GM15510 (cell line): ENCODE data around the gene MROH8.

ENCODE experiments used
- POLR2A ChIP-seq: IDR thresholded peaks from 3 replicates; pipeline ENCODE4 v1.6.1; 2011; ENCODE audit warnings: borderline replicate concordance; ENCODE audit not compliant: insufficient read length; ENCODE audit errors: extremely low read depth

Gene MROH8

GRCh38 chr20:37142708-37143107, 36.6 kb downstream of the MROH8 start:
- no peak for TF ChIP-seq POLR2A

GRCh38 chr20:37137547-37137946, 41.8 kb downstream of the MROH8 start:
- TF ChIP-seq POLR2A: no peak

- TF ChIP-seq POLR2A: no peak
Observed at GRCh38 chr20:37133952-37134351, 45.4 kb downstream of the MROH8 start.

DNA sequence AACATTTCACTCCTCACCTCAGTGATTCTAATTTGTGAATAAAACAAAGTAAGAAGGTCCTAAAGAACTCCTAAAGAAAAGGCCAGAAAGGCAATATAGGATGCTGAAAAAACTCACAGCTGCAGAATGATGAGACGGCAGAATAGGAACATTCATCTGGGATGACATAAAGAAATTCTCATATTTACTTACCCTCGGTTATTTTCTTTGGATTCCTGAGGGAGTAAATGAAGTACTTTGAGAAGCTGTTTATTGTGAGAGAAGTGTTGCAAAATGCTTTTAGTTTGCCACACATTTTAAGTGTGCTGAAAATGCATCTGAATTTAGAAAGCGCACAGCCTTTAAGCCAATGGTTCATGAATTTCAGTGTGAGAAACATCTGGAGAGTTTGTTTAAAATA, 47.9 kb downstream of the MROH8 start:
- no peak for TF ChIP-seq POLR2A

DNA sequence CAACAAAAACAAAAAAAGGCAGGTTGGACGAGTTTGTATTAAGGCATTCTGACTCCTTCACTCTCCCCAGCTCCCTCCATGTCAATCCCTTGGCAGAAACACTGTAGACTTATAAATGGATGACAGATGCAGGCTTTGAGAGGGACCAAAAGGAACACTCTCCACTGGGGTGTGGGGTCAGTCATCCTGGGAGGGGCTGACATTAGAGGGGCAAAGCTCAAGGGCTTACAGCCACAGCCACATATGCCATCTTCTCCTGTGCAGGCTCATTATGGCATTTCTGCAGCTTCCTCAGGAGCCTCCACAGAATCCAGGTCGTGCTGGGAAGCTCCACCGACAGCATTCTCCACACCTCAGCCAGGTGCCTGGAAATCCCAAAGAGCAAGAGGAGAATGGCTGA, 50.5 kb downstream of the MROH8 start:
- TF ChIP-seq POLR2A: no peak

GRCh38 chr20:37123441-37123840, 55.9 kb downstream of the MROH8 start:
- no peak for TF ChIP-seq POLR2A

- TF ChIP-seq POLR2A: no peak
Observed at GRCh38 chr20:37120497-37120896, 58.9 kb downstream of the MROH8 start.

GRCh38 chr20:37119356-37120036, 59.9 kb downstream of the MROH8 start:
- no peak for TF ChIP-seq POLR2A

DNA sequence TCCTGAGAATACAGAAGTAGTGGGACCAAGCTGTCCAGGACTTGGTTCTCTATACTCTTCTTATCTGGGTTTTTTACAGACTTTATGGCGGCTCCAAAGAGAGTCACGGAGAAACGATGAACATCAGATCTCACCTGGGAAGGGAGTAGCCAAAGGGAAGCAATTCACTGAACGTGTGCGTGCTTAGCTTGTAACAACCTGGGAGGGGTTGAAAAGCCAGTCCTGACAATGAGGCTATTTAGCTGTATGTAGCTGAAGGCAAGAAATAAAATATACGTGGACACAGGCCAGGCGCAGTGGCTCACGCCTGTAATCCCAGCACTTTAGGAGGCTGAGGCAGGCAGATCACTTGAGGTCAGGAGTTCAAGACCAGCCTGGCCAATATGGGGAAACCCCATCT, 65.3 kb downstream of the MROH8 start:
- TF ChIP-seq POLR2A: no peak

GRCh38 chr20:37111926-37112455, 67.4 kb downstream of the MROH8 start:
- TF ChIP-seq POLR2A: no peak

- no peak for TF ChIP-seq POLR2A
Observed at GRCh38 chr20:37108676-37109075, 70.7 kb downstream of the MROH8 start.

DNA sequence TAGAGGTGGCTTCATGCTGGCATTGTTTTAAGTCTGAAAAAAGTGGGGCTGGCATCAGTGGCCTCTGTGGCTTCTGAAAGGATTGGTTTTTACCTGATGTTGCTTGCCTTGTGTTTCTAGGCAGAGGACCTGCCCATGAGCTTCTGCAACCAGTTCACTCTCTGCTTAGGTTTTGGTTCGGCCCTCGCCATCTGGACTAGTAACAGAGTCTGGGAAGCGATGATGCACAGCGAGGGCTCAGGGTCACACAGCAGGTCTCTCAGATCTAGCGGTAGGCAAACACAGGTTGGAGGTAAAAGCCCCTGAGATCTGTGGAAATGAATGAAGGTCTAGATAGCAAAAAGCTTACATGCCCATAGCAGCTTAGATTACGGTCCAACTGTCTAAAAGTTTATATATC, 76.8 kb downstream of the MROH8 start:
- no peak for TF ChIP-seq POLR2A

DNA sequence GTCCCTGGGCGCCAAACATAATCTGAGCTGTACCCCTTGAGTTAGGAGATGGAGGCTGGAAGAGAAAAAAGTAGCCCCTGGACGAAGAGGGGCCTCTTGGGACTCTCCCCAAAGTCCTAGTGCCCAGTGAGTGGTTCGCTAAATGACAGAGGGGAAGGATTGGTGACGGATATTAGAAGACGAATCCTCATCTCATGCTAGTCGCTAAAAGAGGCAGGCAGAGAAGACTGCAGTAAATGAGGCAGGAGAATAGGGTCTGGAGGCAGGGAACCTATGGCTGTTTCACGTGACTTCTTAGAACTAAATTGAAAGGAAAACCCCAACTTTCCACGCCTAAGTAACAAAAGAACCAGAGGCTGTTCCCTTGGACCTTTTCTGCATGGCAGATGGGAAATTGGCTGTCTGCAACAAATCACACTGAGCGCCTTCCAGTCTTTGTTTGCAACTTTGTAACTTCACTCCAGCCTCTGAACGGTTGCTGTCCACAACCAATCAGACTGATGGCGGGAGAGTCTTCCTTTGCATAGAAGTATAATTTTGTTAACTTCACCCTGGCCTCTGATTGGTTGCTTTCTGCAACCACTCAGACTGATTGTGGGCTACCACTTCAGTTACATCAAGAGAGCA, 82.8 kb downstream of the MROH8 start:
- TF ChIP-seq POLR2A: no peak

DNA sequence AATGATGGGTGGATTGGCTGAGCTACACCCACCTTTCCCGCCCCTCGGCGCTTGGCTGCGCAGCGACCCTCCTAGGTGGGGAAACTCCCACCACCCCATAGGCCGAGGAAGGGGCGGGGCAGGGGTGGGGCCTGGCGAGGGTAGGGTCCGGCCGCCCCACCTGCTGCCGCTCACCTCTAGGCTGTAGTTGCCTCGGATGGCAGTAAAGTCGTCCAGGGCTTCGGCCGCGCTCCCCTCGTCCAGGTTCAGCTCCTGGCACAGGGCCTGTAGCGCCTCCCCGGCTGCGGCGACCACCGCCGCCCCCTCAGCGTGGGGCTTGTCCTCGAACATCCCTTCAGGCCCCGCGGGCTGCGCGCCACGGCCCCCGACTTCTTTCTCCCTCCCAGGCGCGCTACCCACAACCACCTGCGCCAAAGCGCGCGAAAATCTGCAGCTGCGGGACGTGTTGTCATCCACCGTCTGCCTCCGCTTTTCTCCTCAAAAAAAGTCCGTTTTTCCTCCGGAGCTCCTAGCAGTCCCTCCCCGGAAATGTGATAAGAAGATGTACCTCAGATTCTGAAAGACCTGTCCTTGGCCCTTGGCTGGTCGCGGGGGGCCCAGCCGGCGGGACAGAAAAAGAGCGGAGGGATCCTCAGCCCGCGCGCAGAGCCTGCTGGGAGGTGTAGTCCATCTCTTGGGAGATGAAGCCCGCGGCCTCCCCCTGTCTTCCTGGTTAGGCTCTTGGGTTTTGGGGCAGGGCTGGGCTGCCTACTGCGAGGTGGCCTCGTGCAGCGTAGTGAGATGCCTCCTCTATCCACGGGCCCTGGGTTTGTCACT, 83.5 kb downstream of the MROH8 start, which contains the start of gene RBL1:
RBL1 (minus strand) TSS at position 399 of the 816 bp plus-strand sequence; CDS start at position 330, 69 bp downstream.
- peak; percentile 89 for TF ChIP-seq POLR2A

DNA sequence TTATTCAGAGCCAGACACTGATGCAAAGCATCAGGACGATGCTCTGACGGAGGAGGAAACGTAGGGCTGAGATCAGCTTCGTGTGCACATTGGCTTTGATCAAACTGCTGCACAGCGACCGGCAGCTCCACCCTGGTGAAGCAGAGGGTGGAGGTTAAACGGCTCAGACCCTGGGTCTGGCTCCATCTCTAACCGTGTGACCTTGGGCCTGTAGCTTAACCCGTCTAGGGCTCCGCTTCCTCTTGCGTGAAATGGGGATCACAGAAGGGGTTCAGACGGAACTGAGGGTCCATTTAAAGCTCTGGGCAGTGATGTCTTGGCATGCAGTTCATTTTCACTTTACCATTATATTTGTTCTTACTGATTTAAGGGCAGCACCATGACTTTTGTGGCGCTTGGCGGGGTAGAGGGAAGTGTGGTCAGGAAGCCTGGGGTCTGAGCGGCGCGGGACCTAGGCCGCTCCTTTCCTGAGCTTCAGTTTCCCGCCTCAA, 84.2 kb downstream of the MROH8 start:
- TF ChIP-seq POLR2A: no peak
